ENCODE measurements around the gene PITPNC1. TPM values are rescaled to one million over a fixed set of nuclear protein-coding genes. Genes with fewer than 3 reads are reported as not detected.
"Not testable (repeated sequence)": the region's sequence is repeated elsewhere in the genome, so short reads cannot be mapped to it uniquely, and the experiment has no call there.

Gene PITPNC1
- polyA plus RNA-seq, 1 of the 3 experiments (the other 2 are of a cell fraction) = 18.4 TPM

GRCh38 chr17:67421869-67422273, 44.8 kb downstream of the PITPNC1 start (continued):
- TF ChIP-seq USF1 (IDR thresholded peaks at IDR 0.05; ENCODE audit: borderline replicate concordance, low read depth) (0 out of 2 replicates have a peak, but pooled peaks have one; percentile 31), ELF1 (IDR thresholded peaks at IDR 0.05) (peak; percentile 66; the same call in 1 of the 2 replicates), JUND (IDR thresholded peaks at IDR 0.05) (peak; percentile 99), YY1 (IDR thresholded peaks at IDR 0.05; ENCODE audit: low read depth) (no peak), MEF2A (IDR thresholded peaks at IDR 0.05; ENCODE audit: borderline replicate concordance, low read depth) (peak; percentile 84; the same call in 1 of the 2 replicates), MXI1 (IDR thresholded peaks at IDR 0.05; ENCODE audit: low read depth, low read length) (no peak), USF2 (IDR thresholded peaks at IDR 0.05; ENCODE audit: borderline replicate concordance, low read depth, low read length) (no peak), RXRA (IDR thresholded peaks at IDR 0.05; ENCODE audit: borderline replicate concordance, low read depth) (peak; percentile 99), NRF1 (IDR thresholded peaks at IDR 0.05; ENCODE audit: low read depth, low read length) (no peak), POLR2AphosphoS5 (IDR thresholded peaks at IDR 0.05; ENCODE audit: low read depth, low read length) (peak; percentile 82; the same call in 1 of the 2 replicates), CTCF (IDR thresholded peaks at IDR 0.05) (no peak), SMC3 (IDR thresholded peaks at IDR 0.05; ENCODE audit: low read depth, low read length) (no peak), FOSL2 (IDR thresholded peaks at IDR 0.05; ENCODE audit: borderline replicate concordance, low read depth) (peak; percentile 99), GABPA (IDR thresholded peaks at IDR 0.05; ENCODE audit: low read depth) (peak; percentile 48; the same call in 1 of the 2 replicates), CHD2 (IDR thresholded peaks at IDR 0.05; ENCODE audit: low read length, partially characterized antibody) (no peak), GATA2 (CRISPR knock-in tag; IDR thresholded peaks at IDR 0.05) (no peak), SIN3A (IDR thresholded peaks at IDR 0.05; ENCODE audit: borderline replicate concordance, low read depth, low read length) (peak; percentile 46; the same call in 1 of the 2 replicates)

GRCh38 chr17:67422296-67422695, 45.2 kb downstream of the PITPNC1 start:
- not testable (repeated sequence) for H4K20me1 ChIP-seq (ENCODE audit: insufficient read depth); H3K9me2 ChIP-seq; H2AFZ ChIP-seq (ENCODE audit: low read depth); DNase-seq; H3K27me3 ChIP-seq (ENCODE audit: insufficient read depth); H3K36me3 ChIP-seq (replicated peaks in 1 of 2; ENCODE audit: control insufficient read depth in 1 of 2, insufficient read depth in 2 of 2, low read length in 1 of 2); H3K4me3 ChIP-seq (ENCODE audit: low read depth in 2 of 2, low read length in 1 of 2); H3K9me3 ChIP-seq
- H3K9ac ChIP-seq = peak overlapping the region; percentile 44; the same call in 1 of the 2 replicates
- peaks cover 13% of the 10 kb centered on the region; the same call in 1 of the 2 replicates for H3K79me2 ChIP-seq (ENCODE audit: insufficient read depth)
- H3K27ac ChIP-seq (ENCODE audit: low read depth in 2 of 2, low read length in 1 of 2) = peak overlapping the region in 1 of 2 experiments; percentile 89; a peak in 2 of 4 replicates
- WGBS (ENCODE audit: low lambda C conversion rate) = 91% methylated on average over 4 of the region's 4 CpGs
- peak overlapping the region; percentile 38 for H3K4me2 ChIP-seq
- ChIA-PET CTCF (interaction anchor here (1.1 to 1.5 kb wide), 3 partner anchors 36 to 54 kb away, joined by 5 to 11 read pairs (median 6); no protein-coding TSS in a partner anchor), POLR2A (interaction anchor here (0.6 kb wide), 1 partner anchor 270 kb away, joined by 4 read pairs; no protein-coding TSS in a partner anchor)
- peaks cover 2 to 16% of the 10 kb centered on the region in 2 experiments; a peak in 2 of 4 replicates for H3K4me1 ChIP-seq (ENCODE audit: control insufficient read depth in 1 of 2, insufficient read depth in 2 of 2, low read depth in 1 of 2, low read length in 1 of 2)
- H3F3A ChIP-seq (replicated peaks; ENCODE audit: insufficient read depth) = peaks cover 20% of the 10 kb centered on the region
